ENCODE results near the gene SLC12A2.

Gene SLC12A2

GRCh38 chr5:128169401-128170017 lies 85.9 kb downstream of the SLC12A2 start:
- no peak for DNase-seq (ENCODE audit: low read depth in 2 of 2)

- DNase-seq (ENCODE audit: low read depth in 2 of 2), result no peak
These were observed 88.5 kb downstream of the SLC12A2 start for GRCh38 chr5:128172102-128172501.

GRCh38 chr5:128174951-128175350 lies 91.4 kb downstream of the SLC12A2 start:
- no peak for DNase-seq (ENCODE audit: low read depth in 2 of 2)

GRCh38 chr5:128192368-128192767 lies 108.8 kb downstream of the SLC12A2 start:
- no peak for DNase-seq (ENCODE audit: low read depth in 2 of 2)

GRCh38 chr5:128193665-128194390 lies 110.3 kb downstream of the SLC12A2 start:
- DNase-seq (ENCODE audit: low read depth in 2 of 2), result no peak

GRCh38 chr5:128195316-128195715 lies 111.8 kb downstream of the SLC12A2 start:
- no peak for DNase-seq (ENCODE audit: low read depth in 2 of 2)

GRCh38 chr5:128196080-128196479 lies 112.5 kb downstream of the SLC12A2 start:
- DNase-seq (ENCODE audit: low read depth in 2 of 2), result no peak

- DNase-seq (ENCODE audit: low read depth in 2 of 2), result no peak
These were observed 113.2 kb downstream of the SLC12A2 start for GRCh38 chr5:128196791-128197190.

- DNase-seq (ENCODE audit: low read depth in 2 of 2), result no peak
These were observed 114.4 kb downstream of the SLC12A2 start for GRCh38 chr5:128197896-128198522.

- DNase-seq (ENCODE audit: low read depth in 2 of 2), result no peak
These were observed 115.5 kb downstream of the SLC12A2 start for GRCh38 chr5:128199104-128199503.

GRCh38 chr5:128199611-128200010 lies 116.0 kb downstream of the SLC12A2 start:
- no peak for DNase-seq (ENCODE audit: low read depth in 2 of 2)

GRCh38 chr5:128201065-128201926 lies 117.7 kb downstream of the SLC12A2 start:
- peak; percentile 42 to 67 for DNase-seq (ENCODE audit: low read depth in 2 of 2)

GRCh38 chr5:128202320-128202719 lies 118.8 kb downstream of the SLC12A2 start:
- no peak for DNase-seq (ENCODE audit: low read depth in 2 of 2)

- DNase-seq (ENCODE audit: low read depth in 2 of 2), result no peak
These were observed 124.9 kb downstream of the SLC12A2 start for GRCh38 chr5:128208436-128208835.

- no peak for DNase-seq (ENCODE audit: low read depth in 2 of 2)
These were observed 128.7 kb downstream of the SLC12A2 start for GRCh38 chr5:128212191-128212806.

- DNase-seq (ENCODE audit: low read depth in 2 of 2), result no peak
These were observed 129.8 kb downstream of the SLC12A2 start for GRCh38 chr5:128213340-128213739.

GRCh38 chr5:128213833-128214232 lies 130.3 kb downstream of the SLC12A2 start:
- no peak for DNase-seq (ENCODE audit: low read depth in 2 of 2)

GRCh38 chr5:128216285-128216684 lies 132.7 kb downstream of the SLC12A2 start:
- DNase-seq (ENCODE audit: low read depth in 2 of 2), result no peak

GRCh38 chr5:128216860-128217531 lies 133.4 kb downstream of the SLC12A2 start:
- no peak for DNase-seq (ENCODE audit: low read depth in 2 of 2)

- DNase-seq (ENCODE audit: low read depth in 2 of 2), result no peak
These were observed 137.3 kb downstream of the SLC12A2 start for GRCh38 chr5:128220841-128221240.

- no peak for DNase-seq (ENCODE audit: low read depth in 2 of 2)
These were observed 140.8 kb downstream of the SLC12A2 start for GRCh38 chr5:128224336-128224735.

All from stimulated activated CD4-positive, alpha-beta T cell treated with anti-CD3 and anti-CD28 coated beads, Interleukin-1b, Interleukin-23, amount 100 ng/mL, for 1 hour (primary cell).